NCI-H524 treated with DMSO at 0.1 percent for 48 hours (cell line): ENCODE results near the gene VTI1A.

Experiments used
- DNase-seq: peaks from one replicate; lab custom pipeline; 2025; lab: John Stamatoyannopoulos, UW

Gene VTI1A

DNA sequence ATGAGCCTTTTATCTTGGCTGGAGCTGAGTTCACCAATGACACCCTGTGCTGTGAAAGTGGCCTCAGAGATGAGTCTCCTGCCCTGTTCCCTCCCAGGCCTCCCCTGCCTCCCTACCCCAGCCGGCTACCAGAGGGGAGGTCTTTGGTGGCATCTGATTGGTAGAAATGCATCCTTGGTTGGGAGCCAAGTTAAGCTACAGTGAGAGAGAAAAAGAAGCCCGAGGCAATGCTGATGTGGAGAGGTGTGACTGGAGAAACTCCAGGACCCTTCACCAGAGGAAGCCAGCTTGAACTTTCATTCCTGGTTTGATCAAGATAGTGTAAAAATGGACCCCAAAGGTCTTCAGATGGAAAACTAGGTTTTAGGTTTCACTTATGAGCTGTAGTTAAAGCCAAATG, 311.9 kb downstream of the VTI1A start:
- DNase-seq = no peak

DNA sequence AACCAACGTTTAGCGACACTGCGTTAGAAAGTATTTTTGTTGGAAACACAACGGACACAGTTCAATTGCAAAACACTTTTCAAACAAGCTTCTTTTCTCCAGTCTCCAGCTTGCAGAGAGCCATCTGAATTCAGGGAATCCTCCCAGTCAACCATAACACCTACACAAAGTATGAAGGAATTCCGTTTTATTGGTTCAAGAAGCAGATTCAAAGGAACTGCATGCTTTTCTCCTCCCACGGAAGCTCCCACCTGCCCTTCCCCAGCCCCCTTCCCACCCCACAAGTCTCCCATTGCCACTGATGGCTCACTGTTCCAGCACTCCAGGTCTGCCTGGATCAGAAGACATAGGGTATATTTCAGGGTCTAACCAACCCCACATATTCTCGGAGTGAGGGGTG, 312.5 kb downstream of the VTI1A start:
- no peak for DNase-seq

DNA sequence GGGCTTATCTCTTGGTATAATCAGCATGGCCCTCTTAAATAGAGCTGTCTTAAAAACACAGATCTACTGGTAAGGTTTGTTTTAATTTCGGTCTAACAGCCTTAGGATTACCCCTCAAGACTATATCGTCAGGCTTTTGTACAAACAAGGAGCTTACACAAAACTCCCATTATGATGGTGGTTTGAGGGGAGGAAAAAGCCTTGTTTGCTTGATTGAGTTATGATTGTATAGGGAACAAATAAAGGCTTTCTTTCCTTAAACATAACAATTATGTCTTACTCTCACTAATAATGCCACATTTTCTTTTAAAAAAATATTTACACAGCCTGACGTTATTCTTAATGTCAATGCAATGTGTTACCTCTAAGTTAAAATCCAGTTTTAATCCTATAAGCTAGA, 314.2 kb downstream of the VTI1A start:
- DNase-seq = no peak

DNA sequence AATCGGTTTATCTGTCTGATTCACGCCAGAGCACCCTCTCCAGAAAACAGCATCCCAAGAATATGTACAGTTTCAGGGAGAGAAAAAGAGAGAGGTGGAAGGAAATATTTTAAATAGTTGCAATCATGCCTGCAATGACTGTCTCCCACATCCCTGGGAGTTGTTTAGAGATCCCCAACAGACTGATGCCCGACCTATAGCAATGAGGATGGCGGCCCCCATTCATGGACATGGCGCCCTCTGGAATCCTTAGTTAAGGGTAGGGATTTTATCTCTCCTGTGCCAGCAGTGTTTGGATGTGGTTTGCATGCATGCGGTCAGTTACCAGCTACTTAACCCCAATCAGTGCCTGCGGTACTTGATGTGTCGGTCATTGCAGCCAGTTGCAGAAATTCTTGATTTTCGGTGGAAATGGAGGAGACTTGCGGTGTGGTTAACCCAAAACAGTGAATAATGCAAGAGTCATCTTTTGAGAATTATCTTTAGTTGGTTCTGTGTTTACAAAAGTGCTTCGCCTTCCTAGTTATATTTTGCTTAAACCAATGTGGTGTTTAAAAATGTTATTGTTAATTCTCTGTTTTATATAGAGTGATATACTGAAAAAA, 317.0 kb downstream of the VTI1A start:
- no peak for DNase-seq

DNA sequence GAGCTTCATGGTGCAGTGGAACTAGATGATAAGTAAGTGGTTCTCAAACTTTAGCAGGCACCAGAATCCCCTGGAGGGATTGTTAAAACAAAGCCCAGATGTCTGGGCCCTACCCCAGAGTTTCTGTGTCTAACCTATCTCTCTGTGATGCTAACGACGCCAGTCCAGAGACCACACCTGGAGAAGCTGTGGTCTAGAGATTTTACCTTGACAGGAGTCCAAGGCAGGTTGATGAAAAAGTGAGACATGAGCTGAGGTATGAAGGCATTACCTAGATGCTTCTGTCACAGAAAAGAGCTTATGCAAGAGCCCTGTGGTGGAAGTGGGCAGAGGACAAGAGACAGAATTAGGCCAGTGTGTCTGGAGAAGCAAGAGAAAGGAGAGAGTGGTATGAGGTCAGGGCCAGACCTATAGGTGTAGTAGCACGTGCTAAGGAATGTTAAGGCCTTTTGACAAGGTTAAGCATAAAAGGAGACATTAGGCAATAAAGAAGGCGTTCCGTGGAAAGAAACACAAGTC, 318.8 kb downstream of the VTI1A start:
- DNase-seq = no peak

DNA sequence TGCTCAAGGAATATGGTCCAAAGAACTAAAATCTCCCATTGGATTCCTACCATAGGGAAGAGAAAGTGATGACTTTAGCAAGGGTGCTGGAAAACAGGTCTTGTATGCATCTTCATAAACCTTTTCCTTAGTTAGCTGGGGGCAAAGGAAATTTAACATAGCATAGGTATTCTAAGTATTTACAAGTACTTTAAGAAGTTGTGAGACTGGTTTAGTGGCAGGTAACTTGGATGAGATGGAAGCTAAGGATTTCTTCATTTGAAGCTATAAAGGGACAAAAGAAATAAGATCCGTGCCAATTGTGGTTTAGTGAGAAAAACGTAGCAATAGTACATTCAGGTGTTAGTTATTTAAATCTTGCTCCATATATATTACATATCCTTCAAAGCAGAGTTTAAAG, 319.6 kb downstream of the VTI1A start:
- DNase-seq = no peak

DNA sequence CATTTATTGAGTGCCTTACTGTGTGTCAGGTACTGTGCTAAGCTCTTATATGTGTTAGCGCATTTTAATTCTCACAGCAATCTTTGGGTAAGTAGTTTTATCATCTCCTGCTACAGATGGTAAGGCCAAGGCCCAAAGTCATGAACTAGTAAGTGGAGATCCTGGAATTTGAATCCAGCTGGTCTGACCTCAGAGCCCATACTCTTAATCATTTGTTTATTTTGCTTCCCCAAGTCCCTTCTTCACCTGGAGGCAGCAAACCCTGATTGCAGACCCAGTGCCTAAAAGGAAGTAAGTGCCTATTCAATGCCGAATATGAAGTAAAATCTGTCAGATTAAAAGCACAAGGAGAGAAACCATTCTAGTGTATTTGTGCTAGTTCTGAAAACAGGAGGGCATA, 320.1 kb downstream of the VTI1A start:
- DNase-seq = no peak

DNA sequence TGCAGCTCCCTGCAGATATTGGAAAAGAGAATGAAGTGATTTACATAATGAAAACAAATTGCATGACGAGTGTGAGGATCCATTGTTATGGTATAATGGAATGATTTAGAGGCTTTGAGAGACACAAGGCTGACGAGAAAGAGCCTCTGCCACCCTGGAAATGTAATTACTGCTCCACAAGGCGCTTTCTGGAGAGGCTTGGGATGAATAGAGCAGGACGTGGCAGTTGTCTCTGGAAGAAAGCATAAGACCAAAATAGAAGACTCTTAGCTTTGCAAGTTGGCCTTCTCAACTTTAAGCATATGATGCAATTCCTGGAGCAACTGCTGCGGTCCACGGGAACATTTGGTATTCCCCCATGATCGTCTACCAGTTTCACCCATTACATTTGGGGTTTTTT, 321.1 kb downstream of the VTI1A start:
- no peak for DNase-seq

DNA sequence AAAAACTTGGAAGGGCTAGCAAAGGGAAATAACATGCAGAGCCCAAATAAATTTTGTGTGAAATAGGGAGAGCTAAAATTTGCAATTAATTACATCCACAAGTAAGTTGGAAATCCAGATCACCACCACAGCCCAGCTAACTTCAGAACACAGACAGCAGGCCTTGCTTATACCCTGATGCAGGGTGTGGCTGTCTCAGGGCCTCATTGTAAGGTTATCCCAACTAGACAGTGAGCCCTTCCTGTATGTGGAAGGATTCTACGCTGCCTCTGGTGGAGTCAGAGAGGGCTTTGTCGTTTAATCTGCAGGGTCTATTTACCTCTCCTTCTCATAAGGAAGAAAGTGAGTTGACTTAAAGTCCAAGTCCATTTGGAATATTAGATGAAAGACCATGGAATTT, 322.1 kb downstream of the VTI1A start:
- DNase-seq = no peak

DNA sequence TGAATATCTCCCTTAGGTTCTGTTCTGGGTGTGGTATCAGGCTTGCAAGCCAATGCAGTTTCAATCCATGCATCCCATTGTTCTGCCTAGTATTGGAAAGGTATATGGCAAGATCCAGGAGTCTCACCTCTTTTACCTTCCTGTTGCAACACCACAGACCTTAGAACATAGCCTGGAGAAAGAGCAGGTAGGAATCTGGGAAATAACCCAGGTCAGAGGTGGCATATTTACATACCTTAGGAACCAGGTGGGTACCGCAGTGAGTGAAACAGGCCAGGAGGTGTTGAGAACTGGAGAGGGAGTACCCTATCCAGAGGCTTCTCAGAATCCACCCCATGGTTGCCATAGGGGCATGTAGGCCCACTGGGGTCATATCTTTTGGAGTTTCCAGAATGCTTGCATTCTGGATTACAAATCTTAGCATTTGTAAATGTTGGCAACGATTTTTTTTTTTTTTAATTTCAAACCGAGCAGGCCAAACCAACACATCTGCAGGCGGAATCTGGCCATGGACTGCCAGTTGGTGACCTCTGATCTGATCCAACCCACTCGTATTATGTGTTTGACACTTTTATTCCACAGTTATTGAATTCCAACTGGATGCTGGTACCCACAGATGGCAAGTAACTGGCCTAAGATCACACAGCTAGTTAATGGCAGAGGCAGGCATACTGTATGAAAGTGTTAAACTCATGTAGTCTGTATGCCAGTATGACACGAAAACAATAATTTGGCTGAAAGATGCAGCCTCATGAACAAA, 322.8 kb downstream of the VTI1A start:
- no peak for DNase-seq

DNA sequence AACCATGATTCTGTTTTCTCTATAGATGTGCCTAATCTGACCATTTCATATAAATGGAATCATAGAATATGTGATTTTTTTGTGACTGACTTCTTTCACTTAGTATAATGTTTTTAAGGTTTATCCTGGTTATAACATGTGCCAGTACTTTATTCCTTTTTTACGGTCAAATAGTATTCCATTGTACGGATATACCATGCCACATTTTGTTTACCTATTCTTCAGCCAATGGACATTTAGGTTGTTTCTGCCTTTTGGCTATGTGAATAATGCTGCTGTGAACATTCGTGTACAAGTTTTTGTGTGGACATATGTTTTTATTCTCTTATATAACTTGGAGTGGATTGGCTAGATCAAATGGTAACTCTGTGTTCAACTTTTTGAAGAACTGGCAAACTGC, 324.7 kb downstream of the VTI1A start:
- no peak for DNase-seq

DNA sequence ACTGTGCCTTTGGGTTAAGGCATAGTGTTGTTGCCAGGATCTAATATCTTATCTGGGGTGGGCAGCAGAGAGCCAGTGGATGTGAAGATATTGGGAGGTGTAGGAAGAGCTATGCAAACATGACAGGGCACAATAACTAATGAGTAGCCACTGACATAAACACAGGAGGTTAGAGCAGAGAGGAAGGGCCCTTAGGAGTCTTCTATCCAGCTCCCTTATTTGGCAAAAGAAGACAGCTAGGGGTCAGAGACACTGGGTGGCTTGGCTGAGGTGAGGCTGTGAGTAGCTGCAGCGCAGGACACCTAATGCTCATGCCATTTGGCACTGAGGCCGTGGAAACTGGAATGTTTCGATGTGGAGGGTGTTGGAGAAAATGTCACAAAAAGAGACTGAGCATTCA, 326.8 kb downstream of the VTI1A start:
- no peak for DNase-seq

DNA sequence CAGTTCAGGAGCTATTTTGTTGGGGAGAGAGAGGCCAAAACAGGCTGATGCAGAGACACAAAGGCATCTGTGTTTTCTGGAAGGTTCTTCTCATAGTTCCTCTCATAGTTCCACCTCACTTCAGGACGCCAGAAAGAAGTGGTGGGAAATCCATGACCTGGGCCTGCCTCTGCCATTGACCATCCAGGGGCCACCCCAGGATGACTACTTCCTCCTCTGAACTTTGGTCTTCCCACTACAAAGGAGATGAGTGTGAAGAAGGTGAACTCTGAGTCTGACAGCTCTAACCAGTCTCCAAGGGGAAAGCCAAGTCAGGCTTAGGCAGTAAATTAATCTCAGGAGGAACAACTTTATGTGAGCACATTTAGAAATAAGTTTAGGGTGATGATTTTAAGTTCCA, 327.2 kb downstream of the VTI1A start:
- no peak for DNase-seq

DNA sequence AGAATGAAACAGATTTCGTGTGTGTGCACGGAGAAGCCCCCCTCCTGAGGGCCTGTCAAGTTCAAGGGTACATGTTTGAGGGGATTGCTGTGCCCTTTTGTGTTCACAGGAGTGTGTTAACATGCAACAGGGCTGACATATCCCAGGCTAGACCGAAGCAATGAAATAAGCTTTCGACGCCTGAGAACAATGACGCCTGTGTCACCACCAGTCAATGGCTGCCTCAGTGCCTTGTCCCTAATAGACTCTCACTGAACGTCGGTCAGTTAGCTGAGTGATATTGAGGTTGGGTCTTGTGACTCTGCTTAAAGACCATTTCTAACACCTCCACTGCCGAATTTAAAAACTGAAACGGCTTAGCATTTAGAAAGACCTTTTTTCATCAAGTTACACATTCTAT, 327.8 kb downstream of the VTI1A start:
- DNase-seq = no peak

DNA sequence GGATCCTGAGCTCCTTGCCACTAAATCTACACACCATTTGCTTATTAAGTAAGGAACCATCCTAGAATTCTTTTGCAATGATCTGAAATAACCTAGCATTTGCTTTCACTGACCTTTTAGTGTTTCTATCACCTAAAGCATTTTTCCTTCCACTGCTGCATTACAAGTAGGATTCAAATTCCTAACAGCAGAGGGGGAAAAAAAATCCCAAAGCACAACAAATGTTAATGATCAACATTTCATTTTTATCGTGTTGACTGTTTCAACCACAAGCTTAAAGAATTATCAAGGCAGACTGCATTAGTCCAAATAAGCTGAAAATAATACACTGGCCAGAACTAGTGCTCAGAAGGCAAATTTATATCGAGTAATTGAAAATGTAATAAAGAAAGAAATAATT, 328.4 kb downstream of the VTI1A start:
- DNase-seq = no peak

DNA sequence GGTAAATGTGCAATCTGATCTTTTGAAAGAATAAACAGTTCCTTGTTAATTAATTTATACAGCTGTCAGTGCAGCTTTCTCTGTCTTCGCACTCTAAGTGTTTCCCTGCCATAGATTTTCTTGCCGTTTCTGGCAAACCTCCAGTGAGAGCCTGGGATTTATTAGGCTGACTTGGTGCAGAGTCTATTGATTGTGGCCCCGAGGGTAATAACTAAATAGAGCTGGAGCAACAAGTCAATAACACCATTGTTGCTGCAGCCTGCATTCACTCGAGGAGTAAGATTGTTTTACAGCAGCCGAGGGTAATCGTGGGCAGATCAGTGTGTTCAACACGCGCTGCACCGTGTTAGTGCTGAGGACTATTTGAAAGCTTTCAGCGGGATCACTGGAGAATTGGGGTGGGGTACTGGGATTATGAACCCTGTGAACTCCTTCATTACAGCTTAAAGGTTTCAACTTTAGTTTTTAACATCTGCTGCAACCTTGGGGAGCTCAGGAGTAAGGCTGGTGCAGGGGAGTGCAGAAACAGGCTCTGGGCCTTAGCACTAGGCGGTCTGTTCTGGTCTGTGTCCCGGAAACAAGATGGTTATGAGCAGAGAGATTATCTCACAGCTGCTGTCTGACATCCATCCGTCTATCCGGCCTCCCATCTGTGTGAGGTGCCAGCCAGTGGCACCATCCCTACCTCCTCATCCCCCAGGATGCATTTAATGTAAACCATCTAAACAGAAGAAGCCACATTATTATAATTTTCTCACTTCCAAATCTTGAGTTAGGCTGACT, 329.1 kb downstream of the VTI1A start:
- DNase-seq = peak; percentile 65

DNA sequence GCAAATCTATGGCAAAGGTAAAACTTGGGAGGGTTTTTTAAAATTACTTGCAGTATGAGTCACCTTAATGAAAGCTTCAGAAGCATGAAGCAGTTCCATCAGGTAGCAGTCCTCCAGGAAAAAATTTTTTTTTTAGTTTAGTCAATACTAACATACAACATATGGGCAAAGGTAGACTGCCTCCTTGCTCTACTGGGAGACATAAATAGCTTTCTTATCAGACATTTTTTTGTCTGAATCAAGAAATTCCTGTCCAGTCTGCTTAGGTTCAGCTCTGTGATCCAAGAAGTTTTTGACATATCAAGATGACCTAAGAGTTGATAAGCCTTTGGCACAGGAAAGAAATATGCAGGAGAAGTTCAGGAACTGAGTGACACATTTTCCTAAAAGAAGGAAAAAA, 331.6 kb downstream of the VTI1A start:
- DNase-seq = no peak

DNA sequence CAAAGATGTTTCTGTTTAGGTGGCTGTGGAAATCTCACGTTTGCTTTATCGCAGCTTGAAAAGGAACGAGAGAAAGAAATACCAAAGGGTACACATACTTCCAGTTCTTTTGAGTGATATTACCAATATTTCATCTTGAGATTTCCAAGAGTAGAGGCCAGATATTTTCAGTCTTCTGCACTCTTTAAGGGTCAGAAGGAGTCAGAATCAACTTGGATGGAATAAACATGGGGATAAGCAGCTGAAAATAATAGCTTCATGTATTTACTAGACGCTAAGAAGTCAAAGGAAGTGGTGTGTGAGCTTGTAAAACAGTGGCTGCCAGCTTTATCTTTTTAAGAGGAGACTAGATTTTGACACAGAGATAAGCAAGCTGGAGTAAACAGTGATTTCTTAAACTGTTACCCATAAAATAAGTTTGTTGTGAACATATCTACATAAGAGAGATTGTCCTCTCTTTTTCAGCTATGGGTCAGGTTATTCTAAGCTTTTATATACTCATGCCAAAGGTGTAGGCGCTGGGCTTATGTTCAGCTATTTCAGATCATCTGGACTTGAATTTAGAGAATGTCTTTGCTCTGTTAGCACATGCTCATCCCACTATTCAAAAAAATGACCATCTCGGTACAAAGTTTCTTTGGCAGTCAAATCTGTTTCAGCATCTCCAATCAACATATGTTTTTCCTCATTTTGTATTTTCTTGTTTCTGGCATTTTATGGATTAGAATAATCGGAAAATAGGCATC, 332.2 kb downstream of the VTI1A start:
- no peak for DNase-seq

DNA sequence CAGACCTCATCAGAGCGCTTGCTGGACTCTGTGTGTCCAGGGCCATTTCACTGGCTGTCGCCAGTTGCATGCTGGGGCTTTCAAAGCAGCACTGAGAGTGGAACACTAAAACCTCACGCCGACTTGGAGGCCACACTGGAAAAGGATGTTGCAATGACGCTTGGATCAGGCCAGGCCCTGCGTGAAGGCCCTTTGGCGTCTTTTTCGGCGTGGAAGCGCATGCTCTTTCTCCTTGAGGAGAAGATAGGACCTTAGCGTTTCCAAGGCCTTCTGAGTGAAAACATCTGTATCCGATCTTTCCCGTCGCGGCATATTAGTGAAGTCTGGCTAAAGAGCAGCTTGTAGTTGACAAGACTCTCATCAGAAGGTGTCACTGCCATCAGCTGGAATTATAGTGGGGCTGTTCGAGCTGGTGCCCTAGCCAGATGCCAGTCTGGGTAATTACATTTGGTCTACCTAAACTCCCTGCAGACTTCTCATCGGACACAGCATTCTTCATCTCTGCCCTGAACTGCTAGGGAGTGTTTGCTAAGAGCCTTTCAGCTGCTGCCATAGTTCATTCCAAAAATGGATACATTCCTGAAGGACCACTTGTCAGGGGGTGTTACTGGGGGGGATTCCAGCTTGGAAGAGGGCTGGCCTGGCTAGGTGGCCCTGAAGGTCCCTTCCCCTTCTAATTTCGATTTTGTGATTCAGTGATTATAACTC, 335.3 kb downstream of the VTI1A start:
- no peak for DNase-seq

DNA sequence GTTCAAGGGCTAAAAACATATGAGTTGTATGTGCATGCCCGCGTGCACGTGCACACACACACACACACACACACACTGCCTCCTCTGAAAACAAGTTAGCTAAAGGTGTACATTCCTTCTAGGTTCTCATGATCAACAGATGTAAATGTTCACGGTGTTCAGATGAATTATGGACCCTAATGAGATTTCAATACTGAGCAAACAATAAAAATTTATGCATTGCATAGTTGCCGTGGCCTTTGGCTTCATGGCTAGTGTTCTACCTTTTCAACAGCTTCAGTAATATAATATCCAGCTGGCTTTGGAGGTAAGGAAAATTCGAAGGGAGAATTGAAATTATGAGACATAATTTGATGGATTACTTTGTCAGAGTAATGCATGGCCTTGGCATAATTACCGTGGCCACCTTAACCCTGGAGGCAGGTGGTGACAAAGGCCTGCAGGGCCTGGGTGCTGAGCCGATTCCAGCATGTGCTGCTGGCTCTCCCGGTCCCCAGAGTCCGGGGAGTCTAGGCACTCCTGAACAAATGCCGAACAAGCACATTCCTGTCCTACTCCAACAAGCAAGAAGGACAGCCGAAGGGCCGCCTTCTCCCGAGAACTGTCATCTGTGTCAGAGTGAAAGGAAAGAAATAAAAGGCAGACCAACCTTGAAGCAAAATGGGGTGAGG, 336.5 kb downstream of the VTI1A start:
- no peak for DNase-seq

DNA sequence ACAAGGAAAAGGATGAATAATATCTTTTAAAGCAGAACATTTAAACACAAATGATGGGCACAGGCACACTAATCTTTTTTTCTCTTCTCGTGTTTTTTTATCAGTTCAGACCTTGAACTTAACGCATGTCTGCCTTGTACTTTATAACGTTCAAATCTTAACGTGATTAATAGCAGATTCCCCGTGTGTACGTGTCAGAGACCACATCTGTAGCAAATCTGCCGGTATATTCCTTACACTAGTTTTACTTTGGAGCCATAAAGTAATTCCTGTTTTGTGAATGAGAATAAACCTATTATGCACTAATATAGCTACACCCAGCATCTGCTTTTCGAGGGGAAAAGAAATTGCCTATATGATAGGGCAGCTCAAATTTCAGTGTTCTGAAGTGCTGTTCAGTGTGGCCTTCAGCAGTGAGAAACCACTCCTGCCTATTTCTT, 337.0 kb downstream of the VTI1A start:
- no peak for DNase-seq
